HG03175 (cell line): ENCODE results near the gene UBE2A.

Experiments used
- ATAC-seq: cut with Tn5 transposase; IDR thresholded peaks from one replicate; pipeline ENCODE4 v1.9.1; 2021; ENCODE audit warnings: mild to moderate bottlenecking, moderate library complexity; ENCODE audit not compliant: unreplicated experiment

UBE2A gene

GRCh38 chrX:119574394-119575266, at the start of gene UBE2A:
UBE2A (plus strand) TSS chrX:119574563; CDS start chrX:119574712, 149 bp downstream.
- ATAC-seq = peak; percentile 91

GRCh38 chrX:119529345-119530276, 44.8 kb upstream of the UBE2A start:
- no peak for ATAC-seq

GRCh38 chrX:119537487-119537886, 36.9 kb upstream of the UBE2A start:
- no peak for ATAC-seq

GRCh38 chrX:119539872-119540271, 34.5 kb upstream of the UBE2A start:
- no peak for ATAC-seq

DNA sequence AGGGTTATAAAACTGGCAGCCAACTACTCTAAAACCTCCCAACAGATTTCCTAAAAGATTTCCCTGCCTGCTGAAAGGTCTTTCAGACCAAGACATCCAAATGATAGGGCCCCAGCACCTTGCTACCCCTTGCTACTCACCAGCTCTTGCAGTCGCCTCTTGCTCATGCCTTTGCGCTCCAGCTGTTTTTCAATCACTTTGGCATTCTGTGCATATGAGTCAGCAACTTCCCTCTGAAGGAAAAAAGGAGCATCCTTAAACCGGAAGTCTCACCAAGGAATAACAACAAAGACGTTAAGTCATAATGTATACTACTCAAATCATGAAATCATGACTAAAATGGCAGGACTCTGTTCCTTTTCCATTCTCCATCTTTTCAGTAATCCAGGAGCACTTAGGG, 33.2 kb upstream of the UBE2A start:
- no peak for ATAC-seq

- no peak for ATAC-seq
Measured at GRCh38 chrX:119549327-119550016, 24.9 kb upstream of the UBE2A start.

DNA sequence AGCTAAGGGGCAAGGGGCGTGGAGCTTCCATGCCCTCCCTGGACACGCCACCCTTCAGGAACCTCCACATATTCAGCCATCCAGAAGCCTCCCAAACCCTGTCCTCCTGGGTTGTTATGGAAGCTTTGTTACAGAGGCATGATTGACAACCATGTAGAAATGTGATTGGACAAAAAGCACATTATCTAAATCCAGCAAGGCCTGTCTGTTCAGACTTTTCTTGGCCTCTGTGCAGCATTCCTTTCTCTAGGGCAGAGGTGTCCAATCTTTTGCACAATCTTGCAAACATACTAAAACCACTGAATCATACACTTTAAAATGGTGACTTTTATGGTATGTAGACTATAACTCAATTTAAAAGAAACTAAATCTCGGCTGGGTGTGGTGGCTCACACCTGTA, 21.9 kb upstream of the UBE2A start:
- no peak for ATAC-seq

- peak; percentile 95 for ATAC-seq
Measured at GRCh38 chrX:119565107-119565663, 9.2 kb upstream of the UBE2A start, which contains the start of gene STEEP1. STEEP1 (minus strand) TSS chrX:119565409; CDS start chrX:119565355, 54 bp downstream.

DNA sequence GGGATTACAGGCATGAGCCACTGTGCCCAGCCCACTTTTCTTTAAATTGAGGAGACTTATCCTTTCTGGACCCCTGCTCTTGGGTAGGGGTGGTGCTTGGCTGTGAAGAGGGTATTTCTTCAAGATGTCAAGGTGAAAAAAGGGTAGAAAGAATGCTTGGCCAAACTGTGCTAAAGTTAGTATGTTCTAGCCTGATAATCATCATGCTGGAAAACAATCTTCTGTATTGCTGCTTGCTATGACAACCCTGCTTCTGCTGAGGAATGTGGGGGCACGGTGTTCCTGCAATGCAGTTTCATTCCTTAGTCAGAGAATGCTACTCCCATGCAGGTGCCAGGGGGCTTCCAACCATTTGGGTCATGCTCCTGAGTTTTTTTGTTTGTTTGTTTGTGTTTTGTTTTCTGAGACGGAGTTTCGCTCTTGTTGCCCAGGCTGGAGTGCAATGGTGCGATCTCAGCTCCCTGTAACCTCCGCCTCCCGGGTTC, 4.0 kb upstream of the UBE2A start:
- ATAC-seq = no peak

DNA sequence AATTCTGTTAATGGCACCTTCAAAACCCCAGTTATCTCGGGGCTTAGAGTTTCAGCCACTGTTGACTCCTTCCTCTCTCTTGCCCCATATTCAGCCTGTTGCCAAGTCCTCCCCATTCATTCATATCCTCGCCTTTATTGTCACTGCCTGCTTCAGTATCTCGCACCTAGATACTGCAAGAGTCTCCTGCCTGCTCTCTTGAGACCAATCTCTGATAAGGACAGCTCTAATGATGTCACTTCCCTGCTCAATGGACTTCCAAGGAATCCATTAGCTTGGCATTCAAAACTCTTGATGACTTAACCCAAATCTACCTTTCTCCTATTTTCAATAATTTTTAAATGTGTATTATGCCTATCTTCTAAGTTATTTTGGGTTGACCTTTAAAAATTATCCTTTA, 1.1 kb upstream of the UBE2A start:
- no peak for ATAC-seq

DNA sequence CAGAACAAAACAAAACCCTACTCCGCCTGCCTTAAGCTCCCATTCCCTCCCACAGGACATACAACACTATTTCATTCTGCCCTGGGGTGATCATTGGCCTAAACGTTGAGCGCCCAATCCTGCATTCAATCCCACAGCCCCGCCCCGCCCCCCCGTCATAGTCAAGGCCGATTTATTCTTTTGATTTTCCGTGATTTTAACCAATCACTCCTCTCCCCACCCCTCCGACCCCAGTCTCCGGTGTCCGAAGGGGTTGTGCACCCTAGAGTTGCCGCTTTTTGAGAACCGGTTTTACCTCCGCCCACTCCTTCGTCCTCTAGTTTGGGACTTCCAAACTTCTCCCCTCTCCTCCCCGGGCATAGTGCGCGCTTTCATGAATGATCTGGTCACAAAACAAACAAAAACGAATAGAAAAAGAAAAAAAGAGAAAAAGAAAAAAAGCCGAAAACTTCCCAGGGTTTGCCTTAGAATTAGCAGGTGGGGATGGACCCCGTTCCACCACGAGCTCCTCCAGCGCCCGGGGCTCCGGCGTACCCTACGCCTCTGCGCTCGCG, 446 bp upstream of the UBE2A start:
- ATAC-seq = no peak

DNA sequence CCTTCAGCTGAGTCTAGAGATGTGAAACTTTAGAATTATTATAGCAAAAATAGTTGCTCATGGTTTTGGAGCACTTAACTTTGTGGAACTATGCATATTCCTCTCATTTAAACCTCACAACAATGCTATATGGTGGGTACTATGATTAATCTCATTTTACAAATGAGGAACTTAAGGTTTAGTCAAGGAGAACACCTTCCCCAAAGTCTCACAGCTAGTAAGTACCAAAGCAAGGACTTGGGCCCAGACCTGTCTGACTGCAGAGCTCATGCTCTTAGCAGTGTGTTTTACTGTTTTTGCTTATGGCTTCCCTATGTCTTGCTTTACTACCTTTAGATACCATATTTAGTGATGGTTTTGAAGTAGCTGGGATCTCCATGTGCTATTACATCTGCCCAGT, 5.1 kb downstream of the UBE2A start:
- ATAC-seq = no peak

DNA sequence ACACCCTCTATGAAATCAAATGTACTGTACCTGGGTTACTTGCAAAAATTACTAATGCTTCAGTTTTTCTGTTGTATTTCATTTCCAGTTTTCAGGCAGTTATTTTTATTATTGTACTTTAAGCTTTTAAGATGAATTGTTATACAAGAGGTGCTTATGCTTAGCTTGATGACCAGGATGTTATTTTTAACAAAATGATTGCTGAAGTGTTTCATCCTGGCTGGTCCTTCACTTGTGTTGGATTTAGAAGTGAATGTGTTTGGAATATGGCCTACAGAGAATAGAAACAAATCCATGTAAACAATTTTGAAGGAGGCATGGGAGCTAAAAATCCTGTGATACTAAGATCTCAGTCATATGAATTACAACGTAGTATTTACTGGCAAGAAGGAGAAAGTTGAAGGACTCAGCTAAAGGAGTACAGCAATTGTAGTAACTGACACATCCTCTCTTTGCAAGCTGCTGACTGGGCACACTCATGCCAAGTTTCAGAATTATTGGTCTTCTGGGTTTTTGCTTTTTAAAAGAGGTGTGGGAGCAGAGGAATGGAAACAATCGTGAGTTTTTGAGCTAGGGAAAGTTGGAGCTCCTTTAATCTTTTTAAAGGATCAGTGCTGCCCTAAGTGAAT, 9.2 kb downstream of the UBE2A start:
- ATAC-seq = no peak

- ATAC-seq = no peak
Measured at GRCh38 chrX:119589810-119590209, 15.4 kb downstream of the UBE2A start.

DNA sequence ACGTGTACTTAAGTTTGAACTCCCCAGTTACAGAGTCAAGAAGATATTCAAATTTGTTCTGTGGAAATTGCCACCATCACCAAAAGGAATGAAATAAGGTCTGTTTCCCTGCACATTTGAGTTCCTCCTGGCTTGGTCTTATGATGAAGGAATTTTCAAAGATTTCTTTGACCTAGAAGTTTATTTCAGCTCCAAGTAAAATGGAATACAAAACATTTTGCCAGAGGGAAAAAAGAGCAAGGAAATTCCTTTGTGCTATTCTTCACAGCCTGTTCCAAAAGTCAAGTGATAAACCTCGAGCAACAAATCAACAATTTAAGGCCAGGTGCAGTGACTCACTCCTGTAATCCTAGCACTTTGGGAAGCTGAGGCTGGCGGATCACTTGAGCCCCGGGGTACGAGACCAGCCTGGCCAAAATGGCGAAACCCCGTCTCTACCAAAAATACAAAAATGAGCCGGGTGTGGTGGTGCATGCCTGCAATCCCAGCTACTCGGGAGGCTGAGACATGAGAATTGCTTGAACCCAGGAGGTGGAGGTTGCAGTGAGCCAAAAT, 28.4 kb downstream of the UBE2A start:
- ATAC-seq = no peak

GRCh38 chrX:119604766-119605463, 30.6 kb downstream of the UBE2A start:
- ATAC-seq = no peak

DNA sequence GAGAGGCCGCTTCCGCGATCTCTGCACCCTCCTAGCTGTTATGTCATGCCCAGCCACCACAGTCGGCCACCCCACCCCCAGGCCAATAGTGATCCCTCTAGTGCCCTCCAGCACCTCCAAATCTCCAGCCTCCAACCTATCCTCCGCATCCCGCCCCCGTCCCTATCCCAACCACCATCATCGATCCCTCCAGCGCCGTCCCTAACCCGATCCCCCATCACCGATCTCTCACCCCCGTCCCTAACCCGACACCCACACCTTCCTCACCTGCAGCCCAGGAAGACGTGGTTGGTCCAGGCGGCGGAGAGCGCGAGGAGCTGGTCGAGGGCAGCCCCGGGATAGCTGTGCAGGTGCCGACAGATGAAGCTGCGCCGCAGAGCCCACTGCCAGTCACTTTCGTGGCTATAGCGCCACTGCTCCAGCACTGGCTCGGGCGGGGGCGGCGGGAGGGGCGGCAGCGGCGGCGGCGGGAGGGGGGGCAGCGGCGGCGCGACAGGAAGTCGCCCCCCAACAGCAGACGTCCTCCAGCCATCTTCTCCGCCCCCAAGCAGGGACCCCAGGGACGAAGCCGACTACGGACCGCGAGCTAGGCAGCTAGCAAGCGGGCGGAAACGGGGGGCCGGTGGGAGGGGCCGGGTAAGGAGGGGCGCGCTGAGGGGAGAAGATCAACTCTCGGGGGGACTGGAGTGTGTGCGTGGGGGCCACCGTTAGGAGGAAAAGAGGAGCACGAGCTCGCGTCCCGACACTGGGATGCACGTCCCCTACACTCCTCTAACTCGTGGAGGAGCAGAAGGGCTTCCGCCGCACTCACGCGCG, 31.3 kb downstream of the UBE2A start:
- peak; percentile 34 for ATAC-seq
